K562 (cell line): ENCODE data around the gene SLC35G6. TPM values are rescaled to one million over a fixed set of nuclear protein-coding genes. Genes with fewer than 3 reads are reported as not detected.
A peak's percentile ranks its signal among the peaks of the same experiment; 100 is the strongest.

Experiments used
- GATA2 ChIP-seq: sonication (generic); formaldehyde crosslinking; IDR thresholded peaks from 2 replicates; pipeline ENCODE4 v1.4.0; 2020; ENCODE audit warnings: mild to moderate bottlenecking, missing genetic modification reagents
- HBP1 ChIP-seq: fragments of 450-650 bp; formaldehyde crosslinking; IDR thresholded peaks from 2 replicates; pipeline ENCODE4 v1.4.0; 2022; ENCODE audit warnings: missing genetic modification characterization
- HDAC1 ChIP-seq, 2 experiments: fragments of 450-650 bp; IDR thresholded peaks; 2 replicates each; pipeline ENCODE4 v1.6.1; 2016 to 2017; ENCODE audit warnings: inconsistent platforms in 1 of 2, mild to moderate bottlenecking in 1 of 2, moderate library complexity in 1 of 2
- ILK ChIP-seq: fragments of 450-650 bp; IDR thresholded peaks from 2 replicates; pipeline ENCODE4 v1.6.1; 2016; ENCODE audit warnings: missing genetic modification characterization, low read depth, mild to moderate bottlenecking, missing compliant biosample characterization, moderate library complexity, borderline replicate concordance
- IRF2 ChIP-seq: sonication (generic); formaldehyde crosslinking; IDR thresholded peaks from 2 replicates; pipeline ENCODE4 v1.8.1; 2022; ENCODE audit warnings: mild to moderate bottlenecking, missing genetic modification reagents
- KDM2B ChIP-seq: fragments of 250-450 bp; sonication (Bioruptor Pico); IDR thresholded peaks from 2 replicates; pipeline ENCODE4 v1.8.0; 2021; ENCODE audit warnings: mild to moderate bottlenecking, moderate library complexity
- KDM5B ChIP-seq: fragments of 200-600 bp; sonication (generic); IDR thresholded peaks from 2 replicates; pipeline ENCODE4 v1.6.1; 2012; ENCODE audit warnings: low read depth, mild to moderate bottlenecking, moderate library complexity, low read length, control low read depth, inconsistent platforms; ENCODE audit not compliant: insufficient replicate concordance
- KLF10 ChIP-seq: fragments of 250-450 bp; sonication (Bioruptor Pico); IDR thresholded peaks from 2 replicates; pipeline ENCODE4 v1.6.1; 2021; ENCODE audit warnings: matching md5 sums
- LARP7 ChIP-seq: fragments of 450-650 bp; IDR thresholded peaks from 2 replicates; pipeline ENCODE4 v1.6.1; 2016
- MCM5 ChIP-seq: fragments of 450-650 bp; IDR thresholded peaks from 2 replicates; pipeline ENCODE4 v1.6.1; 2016; ENCODE audit warnings: low read depth
- RB1 ChIP-seq: fragments of 450-650 bp; IDR thresholded peaks from 2 replicates; pipeline ENCODE4 v1.6.1; 2017; ENCODE audit warnings: low read depth, mild to moderate bottlenecking
- SMC3 ChIP-seq: conservative IDR thresholded peaks from 2 replicates; pipeline ENCODE4 v1.6.1; 2011; ENCODE audit warnings: low read depth, low read length, improper control_type of control experiment; ENCODE audit not compliant: insufficient read depth
- TFE3 ChIP-seq: fragments of 450-650 bp; formaldehyde crosslinking; IDR thresholded peaks from 2 replicates; pipeline ENCODE4 v1.4.0; 2020; ENCODE audit warnings: mild to moderate bottlenecking, mixed read lengths
- ZNF253 ChIP-seq: fragments of 250-450 bp; sonication (Bioruptor Pico); conservative IDR thresholded peaks from 2 replicates; pipeline ENCODE4 v1.6.1; 2021; ENCODE audit warnings: mild to moderate bottlenecking
- ZNF561 ChIP-seq: fragments of 450-650 bp; formaldehyde crosslinking; conservative IDR thresholded peaks from 2 replicates; pipeline ENCODE4 v1.4.0; 2020; ENCODE audit warnings: mild to moderate bottlenecking, moderate library complexity
- polyA plus RNA-seq, 8 experiments: library from polyadenylated mRNA; depleted of rRNA in 4 of 8; stranded (reverse) in 5 of 8; unstranded in 3 of 8; fragments of >200 nt; fragmentation: Nextera tagmentation in 2 of 8; fragmentation: Illumina TruSeq in 1 of 8; extraction: Ambion mirVana in 2 of 8; extraction: Trizol in 1 of 8; gene quantifications; 2 replicates each; pipeline versions ENCODE4 v1.2.1 to v1.2.3, GENCODE V29; 2011 to 2014; ENCODE audit warnings: inconsistent platforms in 1 of 8, missing spikeins in 1 of 8
- total RNA-seq, 7 experiments: library from RNA; depleted of rRNA in 6 of 7; stranded (reverse); fragments of >200 nt in 6 of 7; fragmentation: Illumina TruSeq in 2 of 7; extraction: Trizol in 2 of 7; gene quantifications; 2 replicates each; pipeline versions ENCODE4 v1.2.1 to v1.2.3, GENCODE V29; 2011 to 2021; ENCODE audit warnings: low replicate concordance in 1 of 7
- TF ChIP-seq, protein P1 (sequence below): IDR thresholded peaks from 2 replicates; pipeline ENCODE4 v1.6.1; 2011; ENCODE audit not compliant: insufficient read length; ENCODE audit errors: extremely low read depth
- TF ChIP-seq, protein P2 (sequence below): fragments of 450-650 bp; IDR thresholded peaks from 2 replicates; pipeline ENCODE4 v1.6.1; 2016
- TF ChIP-seq, protein P3 (sequence below): fragments of 250-450 bp; sonication (Bioruptor Pico); IDR thresholded peaks from 2 replicates; pipeline ENCODE4 v1.4.0; 2020

SLC35G6 gene
- total and polyA plus RNA-seq, 9 of the 15 experiments (the other 6 are each of a cell fraction or from before 2014, with no cell fraction given), result not detected

- TF ChIP-seq LARP7, result no peak
- no peak for TF ChIP-seq KLF10
- TF ChIP-seq RB1, result peak; percentile 59; the same call in 1 of the 2 replicates
- TF ChIP-seq HBP1 (CRISPR knock-in tag), result no peak
- TF ChIP-seq KDM2B, result no peak
- no peak for TF ChIP-seq ZNF253 (CRISPR knock-in tag)
- no peak for TF ChIP-seq IRF2 (CRISPR knock-in tag)
- TF ChIP-seq ILK (tag), result no peak
- TF ChIP-seq ZNF561, result no peak
- TF ChIP-seq GATA2 (CRISPR knock-in tag), result no peak
- TF ChIP-seq, protein P1, sequence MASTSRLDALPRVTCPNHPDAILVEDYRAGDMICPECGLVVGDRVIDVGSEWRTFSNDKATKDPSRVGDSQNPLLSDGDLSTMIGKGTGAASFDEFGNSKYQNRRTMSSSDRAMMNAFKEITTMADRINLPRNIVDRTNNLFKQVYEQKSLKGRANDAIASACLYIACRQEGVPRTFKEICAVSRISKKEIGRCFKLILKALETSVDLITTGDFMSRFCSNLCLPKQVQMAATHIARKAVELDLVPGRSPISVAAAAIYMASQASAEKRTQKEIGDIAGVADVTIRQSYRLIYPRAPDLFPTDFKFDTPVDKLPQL, result no peak
- no peak for TF ChIP-seq SMC3
- no peak for TF ChIP-seq MCM5
- TF ChIP-seq, protein P2, sequence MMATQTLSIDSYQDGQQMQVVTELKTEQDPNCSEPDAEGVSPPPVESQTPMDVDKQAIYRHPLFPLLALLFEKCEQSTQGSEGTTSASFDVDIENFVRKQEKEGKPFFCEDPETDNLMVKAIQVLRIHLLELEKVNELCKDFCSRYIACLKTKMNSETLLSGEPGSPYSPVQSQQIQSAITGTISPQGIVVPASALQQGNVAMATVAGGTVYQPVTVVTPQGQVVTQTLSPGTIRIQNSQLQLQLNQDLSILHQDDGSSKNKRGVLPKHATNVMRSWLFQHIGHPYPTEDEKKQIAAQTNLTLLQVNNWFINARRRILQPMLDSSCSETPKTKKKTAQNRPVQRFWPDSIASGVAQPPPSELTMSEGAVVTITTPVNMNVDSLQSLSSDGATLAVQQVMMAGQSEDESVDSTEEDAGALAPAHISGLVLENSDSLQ, result no peak
- TF ChIP-seq, protein P3, sequence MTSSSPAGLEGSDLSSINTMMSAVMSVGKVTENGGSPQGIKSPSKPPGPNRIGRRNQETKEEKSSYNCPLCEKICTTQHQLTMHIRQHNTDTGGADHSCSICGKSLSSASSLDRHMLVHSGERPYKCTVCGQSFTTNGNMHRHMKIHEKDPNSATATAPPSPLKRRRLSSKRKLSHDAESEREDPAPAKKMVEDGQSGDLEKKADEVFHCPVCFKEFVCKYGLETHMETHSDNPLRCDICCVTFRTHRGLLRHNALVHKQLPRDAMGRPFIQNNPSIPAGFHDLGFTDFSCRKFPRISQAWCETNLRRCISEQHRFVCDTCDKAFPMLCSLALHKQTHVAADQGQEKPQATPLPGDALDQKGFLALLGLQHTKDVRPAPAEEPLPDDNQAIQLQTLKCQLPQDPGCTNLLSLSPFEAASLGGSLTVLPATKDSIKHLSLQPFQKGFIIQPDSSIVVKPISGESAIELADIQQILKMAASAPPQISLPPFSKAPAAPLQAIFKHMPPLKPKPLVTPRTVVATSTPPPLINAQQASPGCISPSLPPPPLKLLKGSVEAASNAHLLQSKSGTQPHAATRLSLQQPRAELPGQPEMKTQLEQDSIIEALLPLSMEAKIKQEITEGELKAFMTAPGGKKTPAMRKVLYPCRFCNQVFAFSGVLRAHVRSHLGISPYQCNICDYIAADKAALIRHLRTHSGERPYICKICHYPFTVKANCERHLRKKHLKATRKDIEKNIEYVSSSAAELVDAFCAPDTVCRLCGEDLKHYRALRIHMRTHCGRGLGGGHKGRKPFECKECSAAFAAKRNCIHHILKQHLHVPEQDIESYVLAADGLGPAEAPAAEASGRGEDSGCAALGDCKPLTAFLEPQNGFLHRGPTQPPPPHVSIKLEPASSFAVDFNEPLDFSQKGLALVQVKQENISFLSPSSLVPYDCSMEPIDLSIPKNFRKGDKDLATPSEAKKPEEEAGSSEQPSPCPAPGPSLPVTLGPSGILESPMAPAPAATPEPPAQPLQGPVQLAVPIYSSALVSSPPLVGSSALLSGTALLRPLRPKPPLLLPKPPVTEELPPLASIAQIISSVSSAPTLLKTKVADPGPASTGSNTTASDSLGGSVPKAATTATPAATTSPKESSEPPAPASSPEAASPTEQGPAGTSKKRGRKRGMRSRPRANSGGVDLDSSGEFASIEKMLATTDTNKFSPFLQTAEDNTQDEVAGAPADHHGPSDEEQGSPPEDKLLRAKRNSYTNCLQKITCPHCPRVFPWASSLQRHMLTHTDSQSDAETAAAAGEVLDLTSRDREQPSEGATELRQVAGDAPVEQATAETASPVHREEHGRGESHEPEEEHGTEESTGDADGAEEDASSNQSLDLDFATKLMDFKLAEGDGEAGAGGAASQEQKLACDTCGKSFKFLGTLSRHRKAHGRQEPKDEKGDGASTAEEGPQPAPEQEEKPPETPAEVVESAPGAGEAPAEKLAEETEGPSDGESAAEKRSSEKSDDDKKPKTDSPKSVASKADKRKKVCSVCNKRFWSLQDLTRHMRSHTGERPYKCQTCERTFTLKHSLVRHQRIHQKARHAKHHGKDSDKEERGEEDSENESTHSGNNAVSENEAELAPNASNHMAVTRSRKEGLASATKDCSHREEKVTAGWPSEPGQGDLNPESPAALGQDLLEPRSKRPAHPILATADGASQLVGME (CRISPR knock-in tag), result no peak
- TF ChIP-seq TFE3 (CRISPR knock-in tag), result no peak
- no peak for TF ChIP-seq KDM5B
- peak in 1 of 2 experiments; percentile 38; a peak in 2 of 4 replicates for TF ChIP-seq HDAC1 (IDR thresholded peaks at IDR 0.05)
Observed at GRCh38 chr17:7484919-7485377, 3.7 kb downstream of the SLC35G6 start (continued).
